GM12865 (cell line): Measurements from ENCODE around the gene CBX8.

Experiments
- DNase-seq: peaks from one replicate; pipeline ENCODE4 v3.0.0; 2010; ENCODE audit warnings: low read depth
- H3K4me3 ChIP-seq: 2 replicates; pipeline ENCODE4 v1.5.1; 2011; ENCODE audit warnings: mild to moderate bottlenecking, low read depth, low read length, control low read depth
- TF ChIP-seq, protein P1 (sequence below): IDR thresholded peaks from 2 replicates; pipeline ENCODE4 v1.5.1; 2011; ENCODE audit warnings: low read length, control low read depth, low read depth, inconsistent platforms; ENCODE audit not compliant: insufficient read depth; ENCODE audit errors: missing control alignments

CBX8 gene

DNA sequence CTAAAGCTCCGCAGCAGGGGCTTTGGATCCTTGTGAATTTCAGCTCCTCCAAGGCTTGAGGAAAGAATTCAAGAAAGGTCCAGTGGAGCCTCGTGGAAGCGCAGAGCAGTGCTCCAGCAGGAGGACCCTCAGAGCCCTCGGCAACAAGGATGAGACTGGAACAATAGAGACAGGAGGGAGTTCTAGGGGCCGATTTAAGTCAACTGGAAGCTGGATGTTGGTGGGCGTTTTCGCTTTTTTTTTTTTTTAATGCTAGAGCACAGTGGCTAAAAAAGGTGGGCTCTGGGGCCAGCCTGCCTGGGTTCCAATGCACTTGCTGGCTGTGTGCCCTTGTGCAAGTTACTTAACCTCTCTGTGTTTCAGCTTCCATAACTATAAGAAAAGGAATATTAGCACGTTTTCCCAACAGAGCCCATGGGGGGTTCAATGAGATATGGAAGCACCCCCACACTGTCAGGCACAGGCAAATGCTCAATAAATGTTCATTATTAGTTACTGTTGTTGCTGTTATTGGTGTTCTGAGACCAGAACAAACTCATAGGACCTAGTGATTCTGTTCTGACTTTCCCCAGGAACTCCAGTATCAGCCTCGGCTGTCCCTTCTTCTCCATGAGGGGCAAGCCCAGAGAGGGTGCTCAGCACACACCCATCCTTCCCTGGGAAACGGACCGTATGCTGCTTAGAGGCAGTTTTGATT is 5.3 kb upstream of the CBX8 start:
- TF ChIP-seq, protein P1, sequence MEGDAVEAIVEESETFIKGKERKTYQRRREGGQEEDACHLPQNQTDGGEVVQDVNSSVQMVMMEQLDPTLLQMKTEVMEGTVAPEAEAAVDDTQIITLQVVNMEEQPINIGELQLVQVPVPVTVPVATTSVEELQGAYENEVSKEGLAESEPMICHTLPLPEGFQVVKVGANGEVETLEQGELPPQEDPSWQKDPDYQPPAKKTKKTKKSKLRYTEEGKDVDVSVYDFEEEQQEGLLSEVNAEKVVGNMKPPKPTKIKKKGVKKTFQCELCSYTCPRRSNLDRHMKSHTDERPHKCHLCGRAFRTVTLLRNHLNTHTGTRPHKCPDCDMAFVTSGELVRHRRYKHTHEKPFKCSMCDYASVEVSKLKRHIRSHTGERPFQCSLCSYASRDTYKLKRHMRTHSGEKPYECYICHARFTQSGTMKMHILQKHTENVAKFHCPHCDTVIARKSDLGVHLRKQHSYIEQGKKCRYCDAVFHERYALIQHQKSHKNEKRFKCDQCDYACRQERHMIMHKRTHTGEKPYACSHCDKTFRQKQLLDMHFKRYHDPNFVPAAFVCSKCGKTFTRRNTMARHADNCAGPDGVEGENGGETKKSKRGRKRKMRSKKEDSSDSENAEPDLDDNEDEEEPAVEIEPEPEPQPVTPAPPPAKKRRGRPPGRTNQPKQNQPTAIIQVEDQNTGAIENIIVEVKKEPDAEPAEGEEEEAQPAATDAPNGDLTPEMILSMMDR: no peak
- no peak for DNase-seq
- H3K4me3 ChIP-seq: no peak overlapping the region

DNA sequence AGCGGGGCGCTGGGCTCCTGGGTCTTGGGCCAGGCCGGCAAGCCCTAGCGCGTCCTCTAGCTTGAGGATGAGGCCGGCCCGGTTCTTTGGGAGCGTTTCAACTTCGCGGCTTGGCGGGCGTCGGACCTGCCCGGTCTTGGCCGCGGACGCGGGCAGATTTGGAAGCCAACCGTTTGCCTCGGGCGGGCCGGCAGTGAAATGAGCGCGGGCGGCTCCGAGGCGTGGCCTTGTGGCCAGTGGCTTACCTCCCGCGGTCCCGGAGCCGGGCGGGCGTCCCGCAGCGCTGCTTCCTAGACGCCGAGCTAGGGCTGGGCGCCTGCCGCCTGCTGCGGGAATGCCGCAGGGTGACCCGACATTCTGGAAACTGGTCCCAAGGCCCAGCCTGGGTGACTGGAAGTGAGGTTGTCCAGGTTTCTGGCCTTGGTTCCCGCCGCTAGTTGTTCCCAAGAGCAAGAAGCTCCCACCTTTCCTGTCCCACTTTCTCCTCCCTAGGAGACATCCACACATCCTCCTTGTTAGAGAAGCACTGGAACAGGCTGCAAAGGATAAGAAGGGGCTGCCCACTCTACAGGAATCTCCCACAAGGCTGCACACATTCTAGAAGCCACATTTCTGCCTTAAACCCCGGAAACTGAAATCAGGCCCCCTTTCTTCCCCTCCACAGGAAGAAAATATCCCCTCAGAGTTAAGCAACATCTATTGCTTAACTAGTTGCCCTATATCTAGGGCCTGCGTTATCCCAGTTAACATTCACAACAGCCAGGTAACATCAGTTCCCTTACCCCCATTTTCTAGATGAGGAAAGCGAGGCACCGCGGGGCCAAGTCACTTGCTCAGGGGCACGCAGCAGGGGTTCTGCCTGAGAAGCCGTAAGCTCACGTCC is 4.5 kb upstream of the CBX8 start:
- DNase-seq: no peak
- H3K4me3 ChIP-seq: peak overlapping the region; percentile 41; the same call in 1 of the 2 replicates
- TF ChIP-seq, protein P1: no peak

DNA sequence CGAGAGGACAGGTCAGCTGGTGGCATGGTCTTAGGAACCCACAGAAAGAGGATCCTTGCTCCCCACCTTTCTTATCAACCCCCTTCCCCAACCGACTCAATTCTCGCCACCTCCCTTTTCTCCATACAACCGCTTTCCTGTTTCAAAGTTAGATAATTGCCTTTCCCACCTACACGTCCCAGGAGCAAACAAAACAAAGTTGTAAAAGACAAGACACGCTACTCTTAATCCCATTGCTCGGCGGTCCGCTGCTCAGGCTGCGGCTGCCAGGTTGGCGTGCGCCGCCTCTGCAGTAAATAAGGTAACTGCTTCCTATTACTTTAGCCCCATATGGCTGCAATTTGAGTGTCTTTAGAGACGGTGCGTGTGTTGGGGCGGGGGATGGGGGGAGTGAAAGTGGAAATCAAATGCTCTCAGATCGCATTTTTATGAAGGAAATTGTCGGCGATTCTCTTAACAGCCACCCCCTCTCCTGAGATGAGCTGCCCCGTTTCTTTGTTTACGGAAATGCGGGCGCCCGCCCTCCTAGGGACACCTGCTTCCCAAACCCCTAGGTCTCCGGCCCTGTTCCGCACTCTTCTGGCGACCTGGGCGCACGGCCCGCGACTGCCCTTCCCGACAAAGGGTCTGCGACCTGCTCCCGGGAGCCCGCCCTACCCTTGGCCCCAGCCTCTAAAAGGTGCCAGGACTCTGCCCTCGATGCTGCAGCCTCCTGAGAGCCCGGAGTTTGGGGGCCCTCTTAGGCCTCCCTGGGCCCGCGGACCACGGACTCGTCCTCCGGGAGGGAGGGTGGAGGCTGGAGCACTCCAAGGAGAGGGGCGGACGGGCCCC is 3.7 kb upstream of the CBX8 start:
- H3K4me3 ChIP-seq: peak overlapping the region; percentile 41
- TF ChIP-seq, protein P1: no peak
- peak; percentile 73 for DNase-seq

DNA sequence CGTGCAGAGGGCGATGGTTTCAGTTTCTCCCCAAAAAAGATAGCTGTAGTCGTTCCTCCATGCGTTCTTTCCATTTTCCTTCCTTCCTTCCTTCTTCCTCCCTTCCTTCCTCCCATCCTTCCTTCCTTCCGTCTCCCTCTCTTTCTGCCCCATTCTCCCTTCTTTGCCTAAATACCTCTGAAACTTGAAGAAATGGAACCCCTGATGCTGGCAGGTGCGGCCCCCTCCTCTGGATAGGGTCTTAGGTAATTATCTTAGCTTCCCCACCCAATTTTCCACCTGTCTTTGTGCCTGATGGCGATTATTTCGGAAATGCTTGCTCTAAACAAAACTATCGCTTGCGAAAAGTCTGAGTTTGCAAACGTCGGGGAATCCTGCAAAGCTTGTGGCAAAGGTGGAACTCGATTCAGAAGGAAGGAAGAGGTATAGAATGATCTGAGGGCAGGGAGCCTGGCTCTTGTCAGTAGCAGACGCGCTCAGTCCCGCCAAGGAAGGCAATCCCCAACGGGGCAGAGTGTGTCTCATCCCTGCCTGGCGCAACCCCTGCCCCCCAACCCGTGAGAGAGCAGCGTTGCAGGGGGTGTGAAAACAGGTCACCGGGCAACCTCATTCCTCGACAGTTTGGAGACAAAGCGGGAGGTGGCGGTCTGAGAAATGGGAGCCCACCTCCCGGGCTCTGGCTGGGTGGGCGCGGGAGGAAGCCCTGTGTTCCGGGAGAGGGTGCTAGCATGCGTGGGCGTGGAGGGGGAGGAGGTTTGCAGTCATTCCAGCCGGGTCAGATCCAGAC is 2.9 kb upstream of the CBX8 start:
- DNase-seq: no peak
- H3K4me3 ChIP-seq: no peak overlapping the region
- TF ChIP-seq, protein P1: no peak

DNA sequence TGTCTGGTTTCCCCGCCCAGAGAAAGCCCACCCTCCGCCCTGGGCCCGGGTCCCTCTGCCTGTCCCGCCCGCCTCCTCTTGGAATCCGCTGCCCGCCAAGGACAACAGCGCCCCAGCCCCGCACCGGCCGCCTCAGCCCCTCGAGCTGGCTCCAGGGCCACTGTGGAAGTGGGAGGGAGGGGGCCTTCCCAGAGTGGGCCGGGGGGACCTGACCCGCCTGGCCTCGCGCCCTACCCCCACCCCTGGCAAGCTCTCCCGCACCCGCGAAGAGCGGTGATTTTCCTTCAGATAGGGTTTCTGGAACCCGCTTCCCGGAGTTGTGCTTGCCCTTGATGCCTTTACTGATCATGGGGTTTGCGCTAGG is 2.3 kb upstream of the CBX8 start:
- H3K4me3 ChIP-seq: no peak overlapping the region
- TF ChIP-seq, protein P1: no peak
- no peak for DNase-seq
